K562 (cell line): ENCODE data around the gene ARHGAP33. TPM values are rescaled to one million over a fixed set of nuclear protein-coding genes. Genes with fewer than 3 reads are reported as not detected.

ENCODE experiments used
- ATAC-seq: fragments of 200-7000 bp; cut with Tn5 transposase; 3 replicates; pipeline ENCODE4 v1.9.1; 2020; ENCODE audit warnings: moderate library complexity
- BruUV-seq: library from RNA; stranded (reverse); fragments of 400-500 nt; replicated peaks from 2 replicates; lab custom pipeline; 2021; lab: Mats Ljungman, UMichigan
- CTCF ChIA-PET: fragments of 300-600 bp; formaldehyde crosslinking; extraction: SDS; loops from one replicate; lab custom pipeline; 2021; ENCODE audit warnings: low intra/inter-chr PET ratio; lab: Yijun Ruan, JAX
- POLR2A ChIA-PET: fragments of 300-600, 350-650 bp; sonication (Branson Sonifier 250); formaldehyde crosslinking; extraction: SDS; loops from one replicate; lab custom pipeline; 2021; ENCODE audit warnings: antibody characterized with exemption, inconsistent platforms; lab: Yijun Ruan, JAX
- DNase-seq, 4 experiments: peaks; one replicate each; pipeline versions ENCODE4 v3.0.0 to v3.0.0-alpha.2; 2011 to 2018; ENCODE audit warnings: low spot score in 3 of 4, mixed read lengths in 3 of 4; ENCODE audit errors: extremely low read depth in 1 of 4
- FAIRE-seq: peaks from 2 replicates; lab custom pipeline; 2011; peaks lifted over from hg19 to GRCh38; lab: Jason Lieb, UNC
- H2AFZ ChIP-seq: 2 replicates; pipeline ENCODE4 v1.6.0; 2011; ENCODE audit warnings: low read depth, low read length, control low read depth, inconsistent platforms
- H3K27ac ChIP-seq: fragments of 200-600 bp; 3 replicates; pipeline ENCODE4 v1.8.0; 2011; ENCODE audit warnings: low read depth, mild to moderate bottlenecking, control low read depth, inconsistent platforms, low read length, moderate library complexity, mixed read lengths; ENCODE audit errors: extremely low read depth
- H3K27me3 ChIP-seq, 2 experiments: fragments of 300-600 bp in 1 of 2; 2 replicates in 1 of 2; 3 replicates in 1 of 2; pipeline versions ENCODE4 v1.6.0 to v1.8.0; 2011; ENCODE audit warnings: inconsistent platforms in 2 of 2, low read length in 2 of 2, mild to moderate bottlenecking in 1 of 2, mixed read lengths in 1 of 2, moderate library complexity in 1 of 2; ENCODE audit not compliant: control insufficient read depth in 2 of 2, insufficient read depth in 2 of 2
- H3K36me3 ChIP-seq: fragments of 300-600 bp; 3 replicates; pipeline ENCODE4 v1.8.0; 2011; ENCODE audit warnings: mild to moderate bottlenecking, low read length, inconsistent platforms; ENCODE audit not compliant: control insufficient read depth, insufficient read depth
- H3K4me1 ChIP-seq, 2 experiments: fragments of 200-600 bp in 1 of 2; replicated peaks in 1 of 2; 2 replicates in 1 of 2; 3 replicates in 1 of 2; pipeline versions ENCODE4 v1.5.1 to v1.8.0; 2011; ENCODE audit warnings: inconsistent platforms in 2 of 2, low read length in 2 of 2, mild to moderate bottlenecking in 1 of 2, mixed read lengths in 1 of 2, moderate library complexity in 1 of 2; ENCODE audit not compliant: control insufficient read depth in 2 of 2, insufficient read depth in 2 of 2
- H3K4me2 ChIP-seq: 2 replicates; pipeline ENCODE4 v1.6.1; 2011; ENCODE audit warnings: low read length, control low read depth, inconsistent platforms, mixed read lengths; ENCODE audit not compliant: insufficient read depth
- H3K4me3 ChIP-seq: fragments of 200-600 bp; sonication (generic), shearing (Covaris generic); 2 replicates; pipeline ENCODE4 v1.5.1; 2016; ENCODE audit warnings: control low read depth, inconsistent platforms
- H3K79me2 ChIP-seq: fragments of 200-600 bp; 3 replicates; pipeline ENCODE4 v1.8.0; 2011; ENCODE audit warnings: low read length, inconsistent platforms; ENCODE audit not compliant: control insufficient read depth, insufficient read depth
- H3K9ac ChIP-seq, 2 experiments: 2 replicates each; pipeline versions ENCODE4 v1.6.0 to v1.6.1; 2011; ENCODE audit warnings: low read depth in 2 of 2, low read length in 2 of 2, control low read depth in 1 of 2, inconsistent platforms in 1 of 2, mild to moderate bottlenecking in 1 of 2, mixed read lengths in 1 of 2; ENCODE audit not compliant: insufficient read depth in 1 of 2
- H3K9me1 ChIP-seq: one replicate; pipeline ENCODE4 v1.6.0; 2011; ENCODE audit warnings: inconsistent platforms, mild to moderate bottlenecking, low read length, moderate library complexity; ENCODE audit not compliant: control insufficient read depth, insufficient read depth
- H3K9me3 ChIP-seq: replicated peaks from 2 replicates; pipeline ENCODE4 v1.5.1; 2011; ENCODE audit warnings: low read depth, low read length, inconsistent platforms; ENCODE audit not compliant: control insufficient read depth, insufficient read depth
- H4K20me1 ChIP-seq: replicated peaks from 2 replicates; pipeline ENCODE4 v1.6.1; 2011; ENCODE audit warnings: low read length, inconsistent platforms, mixed read lengths; ENCODE audit not compliant: control insufficient read depth, insufficient read depth
- POLR2G ChIP-seq: fragments of 200-400 bp; formaldehyde crosslinking; IDR thresholded peaks from 2 replicates; pipeline ENCODE4 v1.6.1; 2017; ENCODE audit warnings: low read depth, mild to moderate bottlenecking, antibody characterized with exemption, low read length, moderate library complexity
- RBFOX2 ChIP-seq: fragments of 200-400 bp; formaldehyde crosslinking; IDR thresholded peaks from 2 replicates; pipeline ENCODE4 v1.6.1; 2017; ENCODE audit warnings: low read depth, mild to moderate bottlenecking, low read length, moderate library complexity
- ZMIZ1 ChIP-seq, 2 experiments: fragments of 150-350 bp in 1 of 2; IDR thresholded peaks; 2 replicates each; pipeline ENCODE4 v1.6.1; 2012 to 2016; ENCODE audit warnings: low read depth in 2 of 2, low read length in 2 of 2, mild to moderate bottlenecking in 1 of 2, moderate library complexity in 1 of 2
- WGBS: fragments of 100-300 bp; shearing (Covaris generic); methylation state at CpG from one replicate; pipeline ENCODE4 v1.1.6; 2016; ENCODE audit warnings: low coverage, mixed read lengths; ENCODE audit not compliant: insufficient coverage; ENCODE audit errors: missing lambda C conversion rate; 5-methylcytosine and 5-hydroxymethylcytosine counted together
- in situ Hi-C: fragments of 300-500 bp; cut with MboI; formaldehyde crosslinking; loops from 4 replicates; pipeline ENCODE4 v1.15.0; 2018; ENCODE audit warnings: inconsistent platforms, mixed read lengths
- intact Hi-C: fragments of 100-400 bp; cut with micrococcal nuclease; formaldehyde crosslinking; loops from 2 replicates; pipeline ENCODE4 v1.14.2; 2022
- polyA plus RNA-seq, 8 experiments: library from polyadenylated mRNA; depleted of rRNA in 4 of 8; stranded (reverse) in 5 of 8; unstranded in 3 of 8; fragments of >200 nt; fragmentation: Nextera tagmentation in 2 of 8; fragmentation: Illumina TruSeq in 1 of 8; extraction: Ambion mirVana in 2 of 8; extraction: Trizol in 1 of 8; gene quantifications; 2 replicates each; pipeline versions ENCODE4 v1.2.1 to v1.2.3, GENCODE V29; 2011 to 2014; ENCODE audit warnings: inconsistent platforms in 1 of 8, missing spikeins in 1 of 8
- total RNA-seq, 7 experiments: library from RNA; depleted of rRNA in 6 of 7; stranded (reverse); fragments of >200 nt in 6 of 7; fragmentation: Illumina TruSeq in 2 of 7; extraction: Trizol in 2 of 7; gene quantifications; 2 replicates each; pipeline versions ENCODE4 v1.2.1 to v1.2.3, GENCODE V29; 2011 to 2021; ENCODE audit warnings: low replicate concordance in 1 of 7

The ARHGAP33 gene
- total and polyA plus RNA-seq, 9 of the 15 experiments (the other 6 are each of a cell fraction or from before 2014, with no cell fraction given): 0.06 to 26.6 (median 1.6) TPM; not detected in 1

- POLR2A ChIA-PET: interaction anchor here (1.7 to 2.9 kb wide), 3 partner anchors 9 to 13 kb away, joined by 7 to 18 read pairs (median 12); partner anchors contain the start of gene KMT2B
- WGBS: 96% methylated on average over 18 of the region's 25 CpGs
- no peak overlapping the region for H3K27ac ChIP-seq
- H3K9me1 ChIP-seq: no peaks in the 10 kb centered on the region
- no TSS peak for BruUV-seq
- H3K27me3 ChIP-seq: no peaks in the 10 kb centered on the region
- H3K4me1 ChIP-seq: peaks cover 0 to 4% of the 10 kb centered on the region in 2 experiments; a peak in 1 of 5 replicates
- H3K9ac ChIP-seq: no peak overlapping the region
- no peak for DNase-seq
- no peaks in the 10 kb centered on the region for H3K9me3 ChIP-seq
- peaks cover 98% of the 10 kb centered on the region; the same call in 2 of the 3 replicates for H3K36me3 ChIP-seq
- H4K20me1 ChIP-seq: 0 out of 2 replicates have a peak, but pooled peaks cover 2% of the 10 kb centered on the region
- intact Hi-C loops: no loop called here
- H3K4me3 ChIP-seq: no peak overlapping the region
- no peak for ATAC-seq
- in situ Hi-C loops: no loop called here
- no peak for FAIRE-seq
- no peak overlapping the region for H2AFZ ChIP-seq
- TF ChIP-seq RBFOX2 (peak; percentile 41), POLR2G (0 out of 2 replicates have a peak, but pooled peaks have one; percentile 12), ZMIZ1 (IDR thresholded peaks at IDR 0.05; ENCODE audit: low read depth in 2 of 2, low read length in 2 of 2) (no peak)
- TF ChIP-seq, all 486 proteins: peak for 2
- H3K4me2 ChIP-seq: no peak overlapping the region
- CTCF ChIA-PET: no interaction called here
- no peaks in the 10 kb centered on the region for H3K79me2 ChIP-seq
These were observed 48.1 kb upstream of the ARHGAP33 start for GRCh38 chr19:35727053-35727955.
